Stimulated activated CD8-positive, alpha-beta memory T cell treated with anti-CD3 and anti-CD28 coated beads, Interleukin-2, amount 100 ng/mL, for 48 hours (primary cell): ENCODE results near the gene ACE.

Experiments
- DNase-seq, 2 donors: peaks; one replicate each; pipeline ENCODE4 v3.0.0-alpha.2; 2020; ENCODE audit warnings: low read depth in 2 of 2

The ACE gene

DNA sequence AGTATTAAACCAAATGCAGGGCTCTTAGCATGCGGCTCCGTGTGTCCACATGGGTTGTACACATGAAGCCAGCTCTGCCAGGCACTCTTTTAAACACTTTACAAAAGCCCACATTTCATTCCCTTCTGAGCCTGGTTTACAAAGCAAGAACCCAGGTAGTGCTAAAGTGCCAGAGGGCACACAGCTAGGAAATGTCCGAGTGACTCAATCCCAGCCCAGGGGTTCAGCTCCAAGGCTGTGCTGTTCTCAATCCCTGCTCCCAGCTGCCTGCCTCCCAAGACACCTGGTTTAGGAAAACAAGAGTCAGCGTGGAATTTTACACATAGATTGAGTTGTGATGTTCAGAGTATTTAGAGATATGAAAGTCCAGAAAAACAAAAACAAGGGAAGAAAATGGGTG, 60.1 kb downstream of the ACE start:
- DNase-seq = no peak

DNA sequence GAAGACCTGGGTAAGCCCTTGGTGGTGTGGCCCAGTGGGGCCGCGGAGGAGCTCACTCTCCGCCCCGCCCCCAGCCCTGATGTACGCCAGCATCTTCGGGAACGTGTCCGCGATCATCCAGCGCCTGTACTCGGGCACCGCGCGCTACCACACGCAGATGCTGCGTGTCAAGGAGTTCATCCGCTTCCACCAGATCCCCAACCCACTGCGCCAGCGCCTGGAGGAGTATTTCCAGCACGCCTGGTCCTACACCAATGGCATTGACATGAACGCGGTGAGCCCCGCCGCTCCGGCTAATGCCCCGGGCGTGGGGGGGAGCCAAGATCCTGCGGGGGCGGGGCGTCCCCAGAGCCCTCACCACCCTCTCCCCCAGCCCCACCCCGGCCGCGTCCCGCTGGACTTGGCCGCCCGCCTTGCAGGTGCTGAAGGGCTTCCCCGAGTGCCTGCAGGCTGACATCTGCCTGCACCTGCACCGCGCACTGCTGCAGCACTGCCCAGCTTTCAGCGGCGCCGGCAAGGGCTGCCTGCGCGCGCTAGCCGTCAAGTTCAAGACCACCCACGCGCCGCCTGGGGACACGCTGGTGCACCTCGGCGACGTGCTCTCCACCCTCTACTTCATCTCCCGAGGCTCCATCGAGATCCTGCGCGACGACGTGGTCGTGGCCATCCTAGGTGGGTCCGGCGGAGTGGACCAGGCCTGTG, 61.3 kb downstream of the ACE start:
- no peak for DNase-seq

DNA sequence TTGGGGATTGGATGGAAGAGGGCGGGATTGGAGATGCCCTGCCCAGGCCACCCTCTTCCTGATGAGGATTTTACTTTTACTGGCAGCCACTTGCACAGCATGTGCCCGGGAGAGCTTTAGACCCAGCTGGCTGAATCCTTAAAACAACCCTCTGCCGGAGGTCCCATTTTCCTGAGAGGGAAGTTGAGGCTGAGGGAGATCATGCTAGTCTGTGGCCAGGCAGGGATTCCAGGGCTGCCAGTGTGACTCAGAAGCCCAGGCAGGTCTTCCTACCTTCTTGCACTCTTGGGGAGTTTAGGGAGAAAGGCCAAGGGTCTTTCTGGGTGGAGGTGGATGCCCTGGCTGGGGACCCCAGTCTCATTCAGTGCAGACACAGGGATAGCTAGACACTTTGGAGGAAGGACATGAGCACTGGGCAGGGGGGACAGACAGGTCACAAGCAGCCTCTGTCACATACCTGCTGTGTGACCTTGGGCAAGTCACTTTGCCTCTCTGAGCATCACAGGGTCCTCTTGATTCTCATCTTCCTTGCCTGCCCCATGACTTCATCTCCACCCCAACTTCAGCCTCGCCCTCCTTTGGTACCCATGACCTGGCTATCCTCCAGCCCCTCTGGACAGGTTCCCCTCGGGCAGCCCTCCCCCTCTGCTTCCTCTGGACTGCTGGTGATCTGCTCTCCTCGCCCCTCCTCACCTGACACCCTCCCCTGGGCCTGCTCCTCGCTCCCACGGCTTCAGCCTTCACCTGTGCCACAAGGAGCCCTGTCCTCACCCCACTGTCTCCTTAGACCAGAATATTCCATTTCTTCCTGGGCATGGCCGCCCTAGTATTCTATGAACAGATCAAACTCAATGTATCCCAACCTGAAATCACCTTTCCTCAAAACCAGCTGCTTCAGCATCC, 62.1 kb downstream of the ACE start:
- DNase-seq = no peak

DNA sequence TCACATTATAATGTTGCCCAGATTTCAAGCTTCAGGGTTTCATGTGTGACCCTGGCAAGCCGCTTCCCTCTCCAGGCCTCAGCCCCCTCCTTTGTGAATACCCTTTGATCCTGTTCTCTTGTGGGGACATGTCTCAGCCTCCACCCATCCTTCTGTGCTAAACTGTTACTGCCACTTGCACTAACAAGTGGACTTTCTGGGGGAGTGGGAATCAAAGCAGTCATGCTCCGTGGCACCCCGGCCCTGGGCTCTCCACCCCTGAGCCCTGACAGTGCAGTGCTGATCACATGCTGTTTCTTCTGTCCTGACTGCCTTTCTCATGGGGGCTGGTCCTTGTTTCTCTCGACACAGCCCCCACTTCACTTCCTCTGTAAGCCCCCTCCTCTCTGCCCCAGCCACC, 63.7 kb downstream of the ACE start:
- no peak for DNase-seq

DNA sequence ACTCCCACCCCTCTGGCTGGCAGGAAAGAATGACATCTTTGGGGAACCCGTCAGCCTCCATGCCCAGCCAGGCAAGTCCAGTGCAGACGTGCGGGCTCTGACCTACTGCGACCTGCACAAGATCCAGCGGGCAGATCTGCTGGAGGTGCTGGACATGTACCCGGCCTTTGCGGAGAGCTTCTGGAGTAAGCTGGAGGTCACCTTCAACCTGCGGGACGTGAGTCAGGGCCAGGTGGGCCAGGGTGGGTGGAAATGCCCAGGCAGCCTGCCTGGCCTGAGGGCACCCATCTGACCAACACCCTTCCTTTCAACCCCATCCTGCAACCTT, 65.3 kb downstream of the ACE start:
- DNase-seq = no peak

DNA sequence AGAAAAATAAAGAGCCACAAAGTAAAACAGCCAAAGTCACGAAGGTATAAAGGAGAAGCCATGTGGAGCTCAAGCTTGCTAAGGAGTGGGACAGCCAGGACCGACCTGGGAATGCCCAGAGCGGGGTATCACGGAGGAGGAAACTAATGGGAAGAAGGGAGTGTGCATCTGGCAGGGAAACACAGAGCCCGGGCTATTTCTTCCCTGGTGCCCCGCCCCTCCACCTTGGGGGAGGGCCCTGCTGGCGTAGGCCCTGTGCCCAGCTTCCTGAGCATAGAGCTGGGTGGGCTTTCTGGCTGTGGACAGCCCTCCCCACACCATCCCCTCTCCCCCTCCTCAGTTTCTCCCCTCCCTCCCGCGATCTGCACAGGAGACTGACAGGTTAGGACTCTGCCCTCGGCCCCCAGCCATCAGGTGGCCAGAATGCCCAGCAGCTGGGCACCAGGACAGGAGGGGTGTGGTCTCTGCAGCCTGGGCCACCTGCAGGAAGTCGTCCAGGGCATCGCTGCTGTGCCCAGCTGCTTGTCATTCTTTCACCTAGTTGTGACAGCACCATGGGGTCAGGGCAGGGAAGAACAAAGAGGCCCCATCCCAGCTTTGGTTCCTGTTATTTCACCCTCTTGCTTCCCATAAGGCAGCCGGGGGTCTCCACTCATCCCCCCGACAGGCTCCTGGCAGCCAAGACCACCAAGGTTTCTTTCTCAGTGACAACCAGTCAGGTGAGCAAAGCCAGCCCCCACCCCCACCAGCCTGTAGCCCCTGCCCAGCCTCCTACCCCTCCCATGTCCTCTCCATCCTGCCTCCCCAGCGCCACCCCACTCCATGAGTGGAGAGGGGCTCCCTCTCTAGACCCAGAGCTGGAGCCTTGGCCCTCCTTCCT, 66.3 kb downstream of the ACE start:
- no peak for DNase-seq

DNA sequence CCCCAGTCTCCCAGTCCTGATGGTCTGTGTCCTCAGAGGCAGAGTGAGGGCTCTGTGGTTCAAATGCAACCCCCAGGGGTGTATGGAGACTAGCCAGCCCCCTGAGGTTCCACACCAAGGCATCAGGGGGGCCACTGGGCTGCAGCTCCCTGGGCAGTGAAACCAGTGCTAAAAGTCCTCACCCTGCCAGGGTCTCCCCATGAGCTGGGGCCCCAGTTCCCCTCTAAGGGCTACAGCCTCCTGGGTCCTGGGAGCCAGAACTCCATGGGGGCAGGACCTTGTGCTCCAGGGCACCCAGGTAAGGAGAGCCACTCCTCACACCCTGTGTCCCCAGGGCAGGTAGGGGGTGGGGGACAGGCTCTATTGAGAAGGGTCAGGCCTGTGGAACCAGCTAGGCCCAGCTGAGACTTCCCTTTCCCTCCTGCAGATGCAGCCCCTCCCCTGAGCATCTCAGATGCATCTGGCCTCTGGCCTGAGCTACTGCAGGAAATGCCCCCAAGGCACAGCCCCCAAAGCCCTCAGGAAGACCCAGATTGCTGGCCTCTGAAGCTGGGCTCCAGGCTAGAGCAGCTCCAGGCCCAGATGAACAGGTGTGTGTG, 67.1 kb downstream of the ACE start:
- no peak for DNase-seq

DNA sequence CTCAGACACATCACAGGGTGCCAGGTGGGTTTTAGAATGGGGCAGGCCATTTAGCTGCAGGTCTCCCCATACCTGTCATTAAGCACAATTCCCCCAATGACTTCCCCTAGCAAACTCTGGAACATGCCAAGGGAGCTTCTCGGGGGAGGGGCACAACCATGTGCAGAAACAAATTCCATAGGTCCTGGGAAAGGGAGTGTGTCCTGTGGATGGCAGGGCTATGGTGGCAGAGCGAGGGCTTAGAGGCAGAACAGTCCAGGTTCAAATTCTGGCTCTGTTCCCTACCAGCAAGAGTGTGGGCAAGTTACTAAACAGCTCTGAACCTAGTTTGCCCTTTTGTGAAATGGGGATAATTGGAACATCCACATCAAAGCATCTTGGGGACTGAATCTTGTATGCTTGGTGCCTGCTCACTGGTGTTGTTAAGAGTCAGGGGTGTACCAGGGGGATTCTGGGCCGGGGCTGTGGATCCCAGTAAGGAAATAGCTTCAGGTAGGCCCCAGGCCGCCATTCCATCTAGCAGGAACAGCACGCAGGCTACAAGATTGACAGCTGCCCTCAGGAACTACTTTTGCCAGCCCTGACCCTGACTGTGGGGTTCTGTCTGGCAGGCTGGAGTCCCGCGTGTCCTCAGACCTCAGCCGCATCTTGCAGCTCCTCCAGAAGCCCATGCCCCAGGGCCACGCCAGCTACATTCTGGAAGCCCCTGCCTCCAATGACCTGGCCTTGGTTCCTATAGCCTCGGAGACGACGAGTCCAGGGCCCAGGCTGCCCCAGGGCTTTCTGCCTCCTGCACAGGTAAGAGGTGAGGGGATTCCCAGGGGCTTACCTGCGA, 67.8 kb downstream of the ACE start:
- DNase-seq = no peak

DNA sequence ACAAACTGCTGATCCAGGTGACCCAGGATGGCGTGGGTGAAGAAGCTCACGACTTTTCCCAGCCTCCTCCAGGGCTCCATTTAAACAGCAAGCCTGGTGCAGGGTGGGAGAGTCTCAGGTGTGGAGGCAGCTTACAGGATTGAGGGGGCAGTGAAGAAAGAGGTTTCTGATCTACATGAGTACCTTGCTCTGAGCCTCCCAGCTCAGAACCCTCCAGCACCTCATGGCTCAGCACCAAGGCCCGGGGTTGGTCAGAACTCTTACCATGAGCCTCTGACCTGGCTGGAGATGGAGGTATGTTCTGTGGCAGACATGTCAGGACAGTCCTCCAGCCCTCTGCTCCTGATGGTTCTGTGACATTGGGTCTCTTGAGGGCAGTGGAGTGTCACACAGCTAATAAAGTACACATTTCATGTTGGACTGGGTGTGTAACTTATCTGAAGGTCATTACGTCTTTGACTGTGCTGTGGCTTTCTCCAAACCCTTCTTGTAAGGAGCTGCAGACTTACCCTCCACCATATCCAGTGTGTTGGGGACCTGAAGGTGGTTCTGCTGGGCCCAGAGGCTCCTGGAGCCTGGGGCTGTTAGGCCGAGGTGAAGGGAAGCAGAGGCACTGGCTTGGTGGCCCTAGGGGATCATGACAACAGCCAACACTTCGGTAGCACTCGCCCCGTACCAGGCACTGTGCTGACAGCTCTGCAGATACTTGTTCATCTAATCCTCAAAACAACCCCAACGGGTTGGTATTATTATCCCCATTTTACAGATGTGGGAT, 69.6 kb downstream of the ACE start:
- DNase-seq = no peak

DNA sequence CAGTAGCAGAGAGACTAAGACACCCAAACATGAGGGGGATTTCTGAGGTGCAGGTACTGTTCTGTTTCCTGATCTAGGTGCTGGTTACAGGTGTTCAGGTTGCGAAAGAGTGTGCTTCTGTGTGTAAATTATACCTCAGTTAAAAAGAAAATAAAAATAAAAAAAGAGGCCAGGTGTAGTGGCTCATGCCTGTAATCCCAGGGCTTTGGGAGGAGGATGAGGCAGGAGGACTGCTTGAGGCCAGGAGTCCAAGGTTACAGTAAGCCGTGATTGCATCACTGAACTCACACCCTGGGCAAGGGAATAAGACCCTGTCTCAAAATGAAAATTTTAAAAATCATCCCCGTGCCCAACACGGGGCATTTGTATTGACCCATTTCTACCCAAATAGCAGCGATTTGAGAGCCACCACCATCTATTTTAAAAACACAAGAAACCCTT, 70.2 kb downstream of the ACE start:
- DNase-seq = no peak
